ENCODE data around the gene SWAP70.

DNA sequence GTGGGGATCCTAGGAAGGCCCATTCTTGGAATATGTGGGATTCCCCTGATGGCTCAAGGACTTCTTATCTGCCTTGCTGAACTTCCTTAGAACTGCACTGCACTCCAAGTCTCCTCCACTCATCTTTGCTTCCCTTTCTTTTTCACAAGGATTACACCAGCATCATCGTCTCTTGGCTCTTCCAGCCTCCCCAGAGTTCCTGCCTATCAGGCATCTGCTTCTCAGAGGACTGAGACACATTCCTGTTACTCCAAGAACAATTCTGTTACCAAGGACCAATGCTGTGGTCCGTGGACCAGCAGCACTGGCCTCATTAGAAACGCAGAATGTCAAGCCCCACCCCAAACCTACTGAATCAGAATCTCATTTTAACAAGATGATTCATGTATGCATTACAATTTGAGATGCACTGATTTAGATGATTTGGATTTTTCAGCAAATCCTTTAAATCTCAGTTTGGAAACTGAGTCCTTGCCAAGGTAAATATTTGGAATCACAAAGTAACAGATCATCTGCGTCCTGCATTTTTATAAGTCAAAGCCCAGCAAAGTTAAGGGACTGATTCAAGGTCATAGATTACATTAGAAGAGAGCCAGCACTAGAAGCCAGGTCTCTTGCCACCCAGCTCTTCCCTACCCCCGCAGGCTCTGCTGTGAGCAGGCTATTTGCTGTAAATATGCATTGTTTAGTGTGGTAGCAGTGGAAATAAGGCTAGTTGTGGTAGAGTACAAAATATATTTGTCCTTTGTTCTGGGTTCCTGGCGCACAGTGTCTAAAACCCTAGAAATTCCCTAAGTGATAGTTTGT is 110.9 kb downstream of the SWAP70 start:
- TF ChIP-seq, protein P1, sequence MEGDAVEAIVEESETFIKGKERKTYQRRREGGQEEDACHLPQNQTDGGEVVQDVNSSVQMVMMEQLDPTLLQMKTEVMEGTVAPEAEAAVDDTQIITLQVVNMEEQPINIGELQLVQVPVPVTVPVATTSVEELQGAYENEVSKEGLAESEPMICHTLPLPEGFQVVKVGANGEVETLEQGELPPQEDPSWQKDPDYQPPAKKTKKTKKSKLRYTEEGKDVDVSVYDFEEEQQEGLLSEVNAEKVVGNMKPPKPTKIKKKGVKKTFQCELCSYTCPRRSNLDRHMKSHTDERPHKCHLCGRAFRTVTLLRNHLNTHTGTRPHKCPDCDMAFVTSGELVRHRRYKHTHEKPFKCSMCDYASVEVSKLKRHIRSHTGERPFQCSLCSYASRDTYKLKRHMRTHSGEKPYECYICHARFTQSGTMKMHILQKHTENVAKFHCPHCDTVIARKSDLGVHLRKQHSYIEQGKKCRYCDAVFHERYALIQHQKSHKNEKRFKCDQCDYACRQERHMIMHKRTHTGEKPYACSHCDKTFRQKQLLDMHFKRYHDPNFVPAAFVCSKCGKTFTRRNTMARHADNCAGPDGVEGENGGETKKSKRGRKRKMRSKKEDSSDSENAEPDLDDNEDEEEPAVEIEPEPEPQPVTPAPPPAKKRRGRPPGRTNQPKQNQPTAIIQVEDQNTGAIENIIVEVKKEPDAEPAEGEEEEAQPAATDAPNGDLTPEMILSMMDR (IDR thresholded peaks at IDR 0.05; ENCODE audit: insufficient read depth, low read depth, low read length): no peak
- no peak for TF ChIP-seq EZH2 (IDR thresholded peaks at IDR 0.05; ENCODE audit: insufficient read depth, low read length)

Measured in astrocyte (in vitro differentiated cells and primary cell).